GM21737 (cell line): ENCODE results near the gene SPATA32.
A peak's percentile ranks its signal among the peaks of the same experiment; 100 is the strongest.

ENCODE experiments used
- ATAC-seq: cut with Tn5 transposase; IDR thresholded peaks from one replicate; pipeline ENCODE4 v1.9.1; 2021; ENCODE audit warnings: mild to moderate bottlenecking, moderate library complexity; ENCODE audit not compliant: unreplicated experiment

The SPATA32 gene

GRCh38 chr17:45294506-45294905, 32.6 kb upstream of the SPATA32 start:
- no peak for ATAC-seq

DNA sequence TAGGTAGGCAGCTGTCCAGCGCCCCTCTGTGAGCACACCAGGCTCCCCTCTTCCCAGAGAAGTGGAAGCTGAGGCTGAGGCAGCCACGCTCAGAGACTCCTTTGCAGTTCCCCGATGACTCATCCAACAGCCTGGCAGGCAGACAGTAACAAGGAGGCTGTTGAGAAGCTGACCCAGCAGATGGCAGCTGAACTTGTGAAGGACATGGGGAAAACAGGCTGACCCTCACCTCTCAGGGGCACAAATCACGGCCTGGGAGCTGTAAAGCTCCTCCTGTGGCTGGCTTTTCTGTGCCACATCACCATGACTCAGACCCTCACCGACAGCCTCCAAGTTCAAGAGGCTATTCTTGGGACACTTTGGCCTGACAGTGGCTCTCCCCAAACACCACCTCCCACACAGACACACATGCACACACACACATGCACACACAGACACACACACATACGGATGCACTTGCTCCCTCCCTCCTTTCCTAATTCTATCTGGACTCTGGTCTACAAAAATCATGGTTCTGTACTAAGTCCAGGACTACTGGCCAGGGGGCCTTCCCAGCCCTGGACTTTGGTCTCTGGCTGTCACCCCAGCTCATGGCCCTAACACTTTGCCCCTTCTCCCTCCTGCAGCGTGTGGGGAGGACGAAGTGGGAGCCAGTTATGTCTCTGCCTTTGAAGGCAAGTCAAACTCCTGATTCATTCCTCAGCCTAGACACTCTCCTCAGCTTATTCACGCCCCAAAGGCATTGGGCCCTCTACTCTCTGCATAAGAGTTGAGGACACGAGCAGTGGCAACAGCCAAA, 31.7 kb upstream of the SPATA32 start:
- ATAC-seq = no peak

- ATAC-seq = no peak
These were observed 31.0 kb upstream of the SPATA32 start for GRCh38 chr17:45292696-45293412.

DNA sequence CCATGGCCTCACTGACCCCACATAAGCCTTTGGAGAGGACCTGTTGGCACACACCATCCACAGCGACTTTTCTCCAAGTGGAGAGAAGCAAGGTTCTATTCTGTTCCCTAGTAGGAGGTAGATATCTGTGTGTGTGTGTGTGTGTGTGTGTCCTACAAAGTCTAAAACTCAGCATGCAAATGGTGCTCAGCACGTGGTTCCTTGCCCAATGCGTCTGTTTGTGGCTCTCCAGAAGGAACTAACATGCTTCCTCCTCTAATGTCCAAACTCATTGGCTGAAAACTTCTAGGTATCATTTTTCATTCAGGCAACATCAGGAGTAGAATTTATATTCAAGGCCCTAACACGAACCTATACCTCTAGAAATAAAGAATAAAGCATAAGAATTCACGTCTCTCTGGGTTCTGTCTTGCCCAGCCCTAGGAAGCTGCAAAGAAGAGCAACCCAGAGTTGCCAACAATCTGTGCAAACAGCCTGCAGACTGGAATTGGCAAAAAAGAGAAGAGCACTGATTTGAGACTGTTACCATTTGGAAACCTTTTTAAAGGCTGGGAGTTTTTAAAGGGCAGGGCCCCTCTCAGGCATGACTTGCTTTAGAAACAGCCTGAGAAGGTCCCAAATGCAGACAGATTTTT, 29.4 kb upstream of the SPATA32 start:
- ATAC-seq = no peak

DNA sequence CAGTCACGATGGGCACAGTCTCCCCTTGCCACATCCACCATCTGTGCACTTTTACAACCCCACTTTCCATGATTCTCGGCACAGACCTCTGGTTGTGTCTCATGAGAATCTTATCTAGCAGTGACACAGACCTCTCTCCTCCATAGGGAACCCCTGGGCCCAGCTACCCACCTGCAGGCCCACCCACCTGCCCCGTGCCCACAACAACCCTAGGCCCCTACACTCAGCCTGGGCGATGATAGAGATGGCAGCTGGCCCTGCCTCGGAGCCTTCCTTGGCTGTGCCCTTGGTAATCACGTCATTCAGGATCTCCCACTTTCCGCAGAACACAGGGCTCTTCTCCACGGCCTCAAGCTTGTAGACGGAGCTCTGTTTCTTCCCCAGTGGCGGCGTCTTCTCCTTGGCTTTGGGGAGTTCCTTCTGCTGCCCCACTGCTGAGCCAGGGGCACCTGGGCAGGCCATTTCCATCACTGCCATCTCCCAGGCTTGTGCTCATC, 28.4 kb upstream of the SPATA32 start:
- ATAC-seq = no peak

GRCh38 chr17:45289301-45290268, 27.7 kb upstream of the SPATA32 start:
- no peak for ATAC-seq

DNA sequence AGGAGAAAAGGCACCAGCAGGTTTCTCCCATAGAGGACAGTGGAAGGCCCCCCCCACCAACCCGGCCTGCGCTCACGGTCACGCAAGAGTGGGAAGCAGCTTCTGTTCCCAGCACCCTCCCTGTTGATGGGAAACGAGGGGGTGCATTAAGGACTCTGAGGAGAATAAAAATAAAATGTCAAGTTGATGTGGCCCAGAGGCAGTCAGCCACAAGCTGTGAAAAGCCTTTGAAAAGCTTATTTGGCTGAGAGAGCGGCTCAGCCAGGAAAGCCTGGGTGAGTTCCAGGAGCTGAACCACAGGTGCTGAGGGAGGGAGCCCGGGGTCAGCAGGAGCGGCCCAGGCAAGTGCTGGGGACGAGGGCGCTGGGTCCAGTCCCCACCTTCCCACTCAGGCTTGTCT, 26.9 kb upstream of the SPATA32 start:
- ATAC-seq = no peak

GRCh38 chr17:45287526-45288500, 25.9 kb upstream of the SPATA32 start:
- ATAC-seq = no peak

GRCh38 chr17:45286286-45286685, 24.4 kb upstream of the SPATA32 start:
- no peak for ATAC-seq

DNA sequence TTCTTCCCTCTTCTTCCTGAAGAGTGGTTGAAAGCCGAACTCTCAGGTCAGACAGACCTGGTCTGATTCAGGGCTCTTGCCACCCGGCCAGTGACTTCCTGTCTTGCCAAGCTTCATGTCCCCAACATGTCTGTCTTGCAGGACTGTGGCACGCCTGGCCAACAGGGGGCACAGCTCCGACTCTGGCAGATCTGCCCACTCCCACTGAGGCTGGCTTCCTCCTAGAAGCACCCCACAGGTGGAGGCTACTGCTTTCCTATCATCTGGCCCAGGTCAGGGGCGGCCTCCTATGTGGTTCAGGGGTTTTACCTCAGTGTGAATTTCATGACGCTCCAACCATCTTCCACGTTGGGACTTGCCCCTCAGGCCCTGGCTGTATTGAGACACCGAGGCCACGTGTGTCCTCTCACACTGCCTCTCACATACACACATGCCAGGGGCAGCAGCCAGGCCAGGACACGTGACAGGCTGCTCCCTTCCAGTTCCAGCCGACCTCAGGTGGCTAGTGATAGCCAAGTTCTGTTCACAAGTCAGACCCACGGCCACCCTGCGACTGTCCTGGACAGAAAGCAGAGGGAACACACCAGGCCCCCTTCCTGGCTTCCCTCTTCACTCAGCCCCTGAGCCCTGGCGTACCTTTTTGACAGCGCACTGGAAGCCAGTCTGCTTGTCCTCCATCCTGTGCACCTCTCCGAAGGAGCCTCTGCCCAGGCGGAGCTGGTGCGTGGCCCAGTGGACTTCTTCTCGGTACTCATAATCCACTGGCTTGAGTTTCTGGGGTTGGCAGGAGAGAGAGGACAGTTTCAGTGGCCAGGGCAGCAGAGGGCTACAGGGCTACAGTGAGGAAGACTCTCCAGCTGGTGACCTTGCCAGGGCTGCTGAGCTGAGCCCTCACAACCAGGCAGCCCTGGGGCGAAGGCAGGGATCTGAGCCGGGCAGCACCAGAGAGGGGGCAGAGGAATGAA, 22.6 kb upstream of the SPATA32 start:
- no peak for ATAC-seq

- ATAC-seq = no peak
These were observed 21.8 kb upstream of the SPATA32 start for GRCh38 chr17:45283711-45284110.

DNA sequence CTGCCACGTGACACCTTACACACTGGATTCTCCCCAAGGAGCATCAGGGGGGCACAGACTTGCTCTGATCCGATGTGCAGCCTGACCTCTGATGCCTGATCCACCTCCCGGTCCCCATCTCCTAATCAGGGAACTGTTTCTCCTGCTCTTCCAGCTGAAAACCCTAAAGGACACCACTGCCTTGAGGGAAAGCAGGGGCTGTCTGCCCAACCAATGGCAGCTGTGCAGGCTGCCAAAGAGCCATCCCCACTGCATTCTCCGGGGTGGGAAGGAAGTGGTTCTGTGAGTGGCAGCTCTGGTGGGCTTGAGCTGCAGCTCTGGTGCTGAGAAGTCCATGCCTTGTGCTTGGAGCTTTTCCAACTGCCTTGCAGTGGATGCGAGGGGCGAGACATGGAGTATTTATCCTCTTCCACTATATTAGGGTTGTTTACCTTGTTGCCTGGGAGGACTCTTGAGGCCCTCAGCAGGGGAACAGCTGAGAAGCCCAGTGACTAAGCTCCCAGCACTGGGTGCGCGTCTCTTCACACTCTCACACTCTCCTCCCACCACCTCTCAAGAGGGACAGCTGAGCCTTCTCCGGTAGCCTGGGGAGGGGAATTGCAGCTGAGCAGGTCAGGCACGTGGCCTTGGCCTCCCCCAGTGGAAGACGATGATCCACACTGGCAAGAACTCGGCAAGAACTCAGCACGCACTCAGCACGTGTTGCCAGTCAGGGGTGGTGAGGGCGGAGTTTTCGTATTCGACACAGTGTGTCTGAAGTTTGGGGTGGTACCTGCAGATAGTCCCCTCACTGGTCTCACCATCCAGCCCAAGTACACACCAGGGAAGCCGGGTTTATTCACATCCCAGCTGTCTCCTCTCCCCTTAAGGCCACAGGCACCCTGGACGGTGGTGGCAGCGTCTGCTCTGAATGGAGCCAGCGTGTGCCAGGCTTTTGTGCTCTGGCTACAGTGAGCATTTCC, 21.1 kb upstream of the SPATA32 start:
- no peak for ATAC-seq

GRCh38 chr17:45279898-45280297, 18.0 kb upstream of the SPATA32 start:
- ATAC-seq = no peak

DNA sequence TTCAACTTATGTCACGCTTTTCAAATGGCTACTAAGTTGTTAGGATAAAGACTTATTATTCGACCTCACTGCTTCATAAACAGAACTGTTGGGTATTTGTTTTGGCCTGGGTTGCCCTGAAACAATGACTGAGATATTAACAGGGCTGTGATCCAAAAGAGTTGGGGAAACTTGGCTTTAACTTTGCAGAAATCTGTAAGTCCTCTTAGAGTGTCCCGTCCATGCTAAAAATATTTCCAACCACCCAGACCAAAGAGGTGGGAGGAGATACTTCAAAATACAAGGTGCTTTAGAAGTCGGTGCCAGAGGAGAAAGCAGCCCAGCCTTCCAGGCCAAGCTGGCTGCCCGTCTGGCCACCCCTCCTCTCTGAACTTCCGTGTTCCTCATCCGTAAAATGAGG, 16.1 kb upstream of the SPATA32 start:
- ATAC-seq = no peak

DNA sequence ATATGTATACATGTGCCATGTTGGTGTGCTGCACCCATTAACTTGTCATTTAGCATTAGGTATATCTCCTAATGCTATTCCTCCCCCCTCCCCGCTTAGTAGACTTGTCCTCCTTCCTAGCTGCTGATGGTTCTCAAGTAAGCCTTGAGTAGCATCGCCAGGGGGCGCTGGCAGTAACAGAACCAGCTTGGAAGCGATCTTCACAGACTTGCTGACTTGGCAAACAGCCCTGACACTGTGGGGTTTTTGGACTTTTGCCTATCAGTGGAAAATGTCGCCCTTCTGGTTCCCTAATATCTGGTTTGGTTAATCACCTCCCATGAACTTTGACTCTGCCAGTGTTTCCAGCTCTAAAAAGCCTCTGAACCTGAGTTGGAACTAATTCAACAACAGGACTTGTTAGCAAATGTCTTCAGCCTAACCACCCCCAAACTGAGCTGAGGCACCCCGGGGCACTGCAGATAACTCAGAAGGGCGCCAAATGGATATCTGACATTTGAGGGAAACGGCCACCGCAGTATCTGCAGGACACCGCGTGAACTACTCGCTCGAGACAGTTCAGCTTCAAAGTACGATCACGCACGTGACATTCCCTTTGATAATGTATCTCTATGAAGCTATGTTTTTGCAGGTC, 15.4 kb upstream of the SPATA32 start:
- ATAC-seq = peak; percentile 55

DNA sequence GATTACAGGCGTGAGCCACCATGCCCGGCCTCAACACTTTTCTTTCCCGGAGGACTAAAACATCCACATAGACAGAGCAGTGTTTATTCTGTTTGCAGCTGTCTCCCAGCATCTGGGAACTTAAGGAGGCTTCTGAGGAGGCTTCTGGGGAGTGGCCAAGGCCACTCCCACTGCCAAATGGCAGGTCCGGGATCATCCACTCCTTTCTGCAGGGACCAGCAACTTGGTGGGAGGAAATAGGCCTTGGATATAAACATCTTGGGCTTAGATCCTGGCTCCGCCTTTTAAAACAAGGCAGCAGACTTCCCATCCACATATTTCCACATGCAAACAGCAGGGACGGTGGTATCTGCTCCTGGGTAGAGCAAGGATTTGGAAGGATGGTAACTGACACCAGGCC, 14.1 kb upstream of the SPATA32 start:
- no peak for ATAC-seq

GRCh38 chr17:45274033-45274432, 12.1 kb upstream of the SPATA32 start:
- ATAC-seq = no peak
